ENCODE data around the gene CDH4. TPM values are rescaled to one million over a fixed set of nuclear protein-coding genes. Genes with fewer than 3 reads are reported as not detected.

CDH4 gene
- total RNA-seq, 1 experiment from 2014 or later: 5.3 TPM

DNA sequence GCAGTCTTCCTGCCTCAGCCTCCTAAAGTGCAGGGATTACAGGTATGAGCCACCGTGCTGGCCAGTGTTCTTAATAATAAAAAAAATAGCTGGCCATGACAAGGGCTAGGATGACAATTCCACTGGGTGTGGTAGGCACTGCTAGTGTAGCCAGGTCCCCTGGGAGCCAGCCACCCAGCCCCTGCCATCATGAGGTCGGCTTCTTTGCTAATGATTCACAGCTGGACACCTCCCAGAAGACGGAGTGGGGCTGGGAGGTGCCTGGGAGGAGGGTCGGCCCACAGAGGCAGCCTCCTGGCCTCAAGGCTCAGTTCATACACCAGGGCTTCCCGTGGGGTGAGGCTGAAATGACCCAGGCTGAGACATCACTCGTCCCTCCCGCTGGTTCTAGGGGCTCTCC lies 583.2 kb downstream of the CDH4 start (continued):
- TF ChIP-seq, protein P1, sequence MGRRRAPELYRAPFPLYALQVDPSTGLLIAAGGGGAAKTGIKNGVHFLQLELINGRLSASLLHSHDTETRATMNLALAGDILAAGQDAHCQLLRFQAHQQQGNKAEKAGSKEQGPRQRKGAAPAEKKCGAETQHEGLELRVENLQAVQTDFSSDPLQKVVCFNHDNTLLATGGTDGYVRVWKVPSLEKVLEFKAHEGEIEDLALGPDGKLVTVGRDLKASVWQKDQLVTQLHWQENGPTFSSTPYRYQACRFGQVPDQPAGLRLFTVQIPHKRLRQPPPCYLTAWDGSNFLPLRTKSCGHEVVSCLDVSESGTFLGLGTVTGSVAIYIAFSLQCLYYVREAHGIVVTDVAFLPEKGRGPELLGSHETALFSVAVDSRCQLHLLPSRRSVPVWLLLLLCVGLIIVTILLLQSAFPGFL (CRISPR knock-in tag; IDR thresholded peaks at IDR 0.05; ENCODE audit: borderline replicate concordance): no peak
- TF ChIP-seq, protein P2, sequence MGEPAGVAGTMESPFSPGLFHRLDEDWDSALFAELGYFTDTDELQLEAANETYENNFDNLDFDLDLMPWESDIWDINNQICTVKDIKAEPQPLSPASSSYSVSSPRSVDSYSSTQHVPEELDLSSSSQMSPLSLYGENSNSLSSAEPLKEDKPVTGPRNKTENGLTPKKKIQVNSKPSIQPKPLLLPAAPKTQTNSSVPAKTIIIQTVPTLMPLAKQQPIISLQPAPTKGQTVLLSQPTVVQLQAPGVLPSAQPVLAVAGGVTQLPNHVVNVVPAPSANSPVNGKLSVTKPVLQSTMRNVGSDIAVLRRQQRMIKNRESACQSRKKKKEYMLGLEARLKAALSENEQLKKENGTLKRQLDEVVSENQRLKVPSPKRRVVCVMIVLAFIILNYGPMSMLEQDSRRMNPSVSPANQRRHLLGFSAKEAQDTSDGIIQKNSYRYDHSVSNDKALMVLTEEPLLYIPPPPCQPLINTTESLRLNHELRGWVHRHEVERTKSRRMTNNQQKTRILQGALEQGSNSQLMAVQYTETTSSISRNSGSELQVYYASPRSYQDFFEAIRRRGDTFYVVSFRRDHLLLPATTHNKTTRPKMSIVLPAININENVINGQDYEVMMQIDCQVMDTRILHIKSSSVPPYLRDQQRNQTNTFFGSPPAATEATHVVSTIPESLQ (CRISPR knock-in tag; IDR thresholded peaks at IDR 0.05): no peak
- TF ChIP-seq, protein P3, sequence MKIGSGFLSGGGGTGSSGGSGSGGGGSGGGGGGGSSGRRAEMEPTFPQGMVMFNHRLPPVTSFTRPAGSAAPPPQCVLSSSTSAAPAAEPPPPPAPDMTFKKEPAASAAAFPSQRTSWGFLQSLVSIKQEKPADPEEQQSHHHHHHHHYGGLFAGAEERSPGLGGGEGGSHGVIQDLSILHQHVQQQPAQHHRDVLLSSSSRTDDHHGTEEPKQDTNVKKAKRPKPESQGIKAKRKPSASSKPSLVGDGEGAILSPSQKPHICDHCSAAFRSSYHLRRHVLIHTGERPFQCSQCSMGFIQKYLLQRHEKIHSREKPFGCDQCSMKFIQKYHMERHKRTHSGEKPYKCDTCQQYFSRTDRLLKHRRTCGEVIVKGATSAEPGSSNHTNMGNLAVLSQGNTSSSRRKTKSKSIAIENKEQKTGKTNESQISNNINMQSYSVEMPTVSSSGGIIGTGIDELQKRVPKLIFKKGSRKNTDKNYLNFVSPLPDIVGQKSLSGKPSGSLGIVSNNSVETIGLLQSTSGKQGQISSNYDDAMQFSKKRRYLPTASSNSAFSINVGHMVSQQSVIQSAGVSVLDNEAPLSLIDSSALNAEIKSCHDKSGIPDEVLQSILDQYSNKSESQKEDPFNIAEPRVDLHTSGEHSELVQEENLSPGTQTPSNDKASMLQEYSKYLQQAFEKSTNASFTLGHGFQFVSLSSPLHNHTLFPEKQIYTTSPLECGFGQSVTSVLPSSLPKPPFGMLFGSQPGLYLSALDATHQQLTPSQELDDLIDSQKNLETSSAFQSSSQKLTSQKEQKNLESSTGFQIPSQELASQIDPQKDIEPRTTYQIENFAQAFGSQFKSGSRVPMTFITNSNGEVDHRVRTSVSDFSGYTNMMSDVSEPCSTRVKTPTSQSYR (CRISPR knock-in tag; IDR thresholded peaks at IDR 0.05): no peak
- TF ChIP-seq TEAD1 (CRISPR knock-in tag; IDR thresholded peaks at IDR 0.05): no peak
- no peak for TF ChIP-seq ZNF121 (CRISPR knock-in tag; IDR thresholded peaks at IDR 0.05)
- TF ChIP-seq, protein P4, sequence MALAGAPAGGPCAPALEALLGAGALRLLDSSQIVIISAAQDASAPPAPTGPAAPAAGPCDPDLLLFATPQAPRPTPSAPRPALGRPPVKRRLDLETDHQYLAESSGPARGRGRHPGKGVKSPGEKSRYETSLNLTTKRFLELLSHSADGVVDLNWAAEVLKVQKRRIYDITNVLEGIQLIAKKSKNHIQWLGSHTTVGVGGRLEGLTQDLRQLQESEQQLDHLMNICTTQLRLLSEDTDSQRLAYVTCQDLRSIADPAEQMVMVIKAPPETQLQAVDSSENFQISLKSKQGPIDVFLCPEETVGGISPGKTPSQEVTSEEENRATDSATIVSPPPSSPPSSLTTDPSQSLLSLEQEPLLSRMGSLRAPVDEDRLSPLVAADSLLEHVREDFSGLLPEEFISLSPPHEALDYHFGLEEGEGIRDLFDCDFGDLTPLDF (CRISPR knock-in tag; IDR thresholded peaks at IDR 0.05): no peak
- TF ChIP-seq NFE2L1 (CRISPR knock-in tag; IDR thresholded peaks at IDR 0.05): no peak
- TF ChIP-seq, protein P5, sequence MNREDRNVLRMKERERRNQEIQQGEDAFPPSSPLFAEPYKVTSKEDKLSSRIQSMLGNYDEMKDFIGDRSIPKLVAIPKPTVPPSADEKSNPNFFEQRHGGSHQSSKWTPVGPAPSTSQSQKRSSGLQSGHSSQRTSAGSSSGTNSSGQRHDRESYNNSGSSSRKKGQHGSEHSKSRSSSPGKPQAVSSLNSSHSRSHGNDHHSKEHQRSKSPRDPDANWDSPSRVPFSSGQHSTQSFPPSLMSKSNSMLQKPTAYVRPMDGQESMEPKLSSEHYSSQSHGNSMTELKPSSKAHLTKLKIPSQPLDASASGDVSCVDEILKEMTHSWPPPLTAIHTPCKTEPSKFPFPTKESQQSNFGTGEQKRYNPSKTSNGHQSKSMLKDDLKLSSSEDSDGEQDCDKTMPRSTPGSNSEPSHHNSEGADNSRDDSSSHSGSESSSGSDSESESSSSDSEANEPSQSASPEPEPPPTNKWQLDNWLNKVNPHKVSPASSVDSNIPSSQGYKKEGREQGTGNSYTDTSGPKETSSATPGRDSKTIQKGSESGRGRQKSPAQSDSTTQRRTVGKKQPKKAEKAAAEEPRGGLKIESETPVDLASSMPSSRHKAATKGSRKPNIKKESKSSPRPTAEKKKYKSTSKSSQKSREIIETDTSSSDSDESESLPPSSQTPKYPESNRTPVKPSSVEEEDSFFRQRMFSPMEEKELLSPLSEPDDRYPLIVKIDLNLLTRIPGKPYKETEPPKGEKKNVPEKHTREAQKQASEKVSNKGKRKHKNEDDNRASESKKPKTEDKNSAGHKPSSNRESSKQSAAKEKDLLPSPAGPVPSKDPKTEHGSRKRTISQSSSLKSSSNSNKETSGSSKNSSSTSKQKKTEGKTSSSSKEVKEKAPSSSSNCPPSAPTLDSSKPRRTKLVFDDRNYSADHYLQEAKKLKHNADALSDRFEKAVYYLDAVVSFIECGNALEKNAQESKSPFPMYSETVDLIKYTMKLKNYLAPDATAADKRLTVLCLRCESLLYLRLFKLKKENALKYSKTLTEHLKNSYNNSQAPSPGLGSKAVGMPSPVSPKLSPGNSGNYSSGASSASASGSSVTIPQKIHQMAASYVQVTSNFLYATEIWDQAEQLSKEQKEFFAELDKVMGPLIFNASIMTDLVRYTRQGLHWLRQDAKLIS (CRISPR knock-in tag; IDR thresholded peaks at IDR 0.05; ENCODE audit: borderline replicate concordance): no peak
- no peak for TF ChIP-seq GTF2I (CRISPR knock-in tag; conservative IDR thresholded peaks at IDR 0.05)
- TF ChIP-seq ATF1 (CRISPR knock-in tag; IDR thresholded peaks at IDR 0.05): no peak
- TF ChIP-seq JAZF1 (CRISPR knock-in tag; IDR thresholded peaks at IDR 0.05): no peak

DNA sequence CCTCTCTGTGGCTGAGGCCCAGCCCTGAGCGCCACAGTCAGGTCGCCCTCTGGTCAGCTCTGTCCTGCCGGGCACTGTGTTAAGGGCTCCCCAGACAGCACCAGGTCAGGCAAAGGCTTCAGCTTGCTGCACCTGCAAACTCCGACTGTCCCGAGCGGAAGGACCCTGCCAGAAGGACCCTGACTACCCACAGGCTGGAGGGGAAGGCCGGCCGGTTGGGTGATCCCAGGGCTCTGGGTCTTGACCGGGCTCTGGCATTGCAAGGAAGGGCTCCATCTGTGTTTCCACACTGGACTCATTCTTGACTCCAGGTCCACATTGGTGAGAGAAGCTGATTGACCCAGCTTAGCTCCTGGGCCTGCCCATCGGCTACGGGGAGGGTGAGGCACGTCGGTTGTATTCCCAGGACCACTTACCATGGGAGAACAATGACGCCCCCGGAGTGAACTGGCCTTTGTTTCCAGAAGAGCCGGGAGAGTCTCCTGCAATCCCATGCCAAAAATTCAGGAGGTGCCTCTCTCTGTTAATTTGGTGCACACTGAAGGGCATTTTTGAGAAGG lies 583.8 kb downstream of the CDH4 start:
- no peak for ATAC-seq
- Mint-ChIP-seq H3K36me3 (no peaks in the 10 kb centered on the region), H3K4me3 (no peak overlapping the region), H3K9me3 (peaks cover 3% of the 10 kb centered on the region; the same call in 1 of the 2 replicates), H3K27me3 (ENCODE audit: low read depth) (peaks cover 13% of the 10 kb centered on the region), H3K4me1 (no peaks in the 10 kb centered on the region), H3K27ac (no peak overlapping the region)
- CTCF ChIA-PET: no interaction called here
- DNase-seq (ENCODE audit: low spot score): no peak
- POLR2A ChIA-PET: no interaction called here
- no peak for TF ChIP-seq NFATC4 (CRISPR knock-in tag; IDR thresholded peaks at IDR 0.05)
- no peak for TF ChIP-seq ZNF219 (CRISPR knock-in tag; IDR thresholded peaks at IDR 0.05; ENCODE audit: borderline replicate concordance)
- TF ChIP-seq NR1H2 (CRISPR knock-in tag; IDR thresholded peaks at IDR 0.05): no peak
- TF ChIP-seq TEAD1 (CRISPR knock-in tag; IDR thresholded peaks at IDR 0.05): no peak
- TF ChIP-seq NFE2L1 (CRISPR knock-in tag; IDR thresholded peaks at IDR 0.05): no peak
- TF ChIP-seq, protein P1 (CRISPR knock-in tag; IDR thresholded peaks at IDR 0.05; ENCODE audit: borderline replicate concordance): no peak
- no peak for TF ChIP-seq ZBTB21 (CRISPR knock-in tag; IDR thresholded peaks at IDR 0.05; ENCODE audit: borderline replicate concordance)
- TF ChIP-seq TP53 (CRISPR knock-in tag; IDR thresholded peaks at IDR 0.05): no peak
- TF ChIP-seq RELA (CRISPR knock-in tag; IDR thresholded peaks at IDR 0.05; ENCODE audit: borderline replicate concordance): no peak
- TF ChIP-seq, protein P6, sequence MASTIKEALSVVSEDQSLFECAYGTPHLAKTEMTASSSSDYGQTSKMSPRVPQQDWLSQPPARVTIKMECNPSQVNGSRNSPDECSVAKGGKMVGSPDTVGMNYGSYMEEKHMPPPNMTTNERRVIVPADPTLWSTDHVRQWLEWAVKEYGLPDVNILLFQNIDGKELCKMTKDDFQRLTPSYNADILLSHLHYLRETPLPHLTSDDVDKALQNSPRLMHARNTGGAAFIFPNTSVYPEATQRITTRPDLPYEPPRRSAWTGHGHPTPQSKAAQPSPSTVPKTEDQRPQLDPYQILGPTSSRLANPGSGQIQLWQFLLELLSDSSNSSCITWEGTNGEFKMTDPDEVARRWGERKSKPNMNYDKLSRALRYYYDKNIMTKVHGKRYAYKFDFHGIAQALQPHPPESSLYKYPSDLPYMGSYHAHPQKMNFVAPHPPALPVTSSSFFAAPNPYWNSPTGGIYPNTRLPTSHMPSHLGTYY (CRISPR knock-in tag; IDR thresholded peaks at IDR 0.05): no peak
- TF ChIP-seq, protein P3 (CRISPR knock-in tag; IDR thresholded peaks at IDR 0.05): no peak
- no peak for TF ChIP-seq ZNF317 (CRISPR knock-in tag; IDR thresholded peaks at IDR 0.05; ENCODE audit: borderline replicate concordance, low read depth)
